ENCODE measurements around the gene HLA-DRA. TPM values are rescaled to one million over a fixed set of nuclear protein-coding genes. Genes with fewer than 3 reads are reported as not detected.
"Not testable (repeated sequence)": the region's sequence is repeated elsewhere in the genome, so short reads cannot be mapped to it uniquely, and the experiment has no call there.

Gene HLA-DRA
- polyA plus RNA-seq, 1 donor (not counting 4 experiments of a cell fraction or from before 2014, with no cell fraction given): 0.21 TPM

GRCh38 chr6:32472781-32473375 is 33.2 kb downstream of the HLA-DRA start:
- no peaks in the 10 kb centered on the region for H3K4me1 ChIP-seq (ENCODE audit: control insufficient read depth, extremely low read depth, insufficient read depth, low read length)
- no peak for FAIRE-seq

DNA sequence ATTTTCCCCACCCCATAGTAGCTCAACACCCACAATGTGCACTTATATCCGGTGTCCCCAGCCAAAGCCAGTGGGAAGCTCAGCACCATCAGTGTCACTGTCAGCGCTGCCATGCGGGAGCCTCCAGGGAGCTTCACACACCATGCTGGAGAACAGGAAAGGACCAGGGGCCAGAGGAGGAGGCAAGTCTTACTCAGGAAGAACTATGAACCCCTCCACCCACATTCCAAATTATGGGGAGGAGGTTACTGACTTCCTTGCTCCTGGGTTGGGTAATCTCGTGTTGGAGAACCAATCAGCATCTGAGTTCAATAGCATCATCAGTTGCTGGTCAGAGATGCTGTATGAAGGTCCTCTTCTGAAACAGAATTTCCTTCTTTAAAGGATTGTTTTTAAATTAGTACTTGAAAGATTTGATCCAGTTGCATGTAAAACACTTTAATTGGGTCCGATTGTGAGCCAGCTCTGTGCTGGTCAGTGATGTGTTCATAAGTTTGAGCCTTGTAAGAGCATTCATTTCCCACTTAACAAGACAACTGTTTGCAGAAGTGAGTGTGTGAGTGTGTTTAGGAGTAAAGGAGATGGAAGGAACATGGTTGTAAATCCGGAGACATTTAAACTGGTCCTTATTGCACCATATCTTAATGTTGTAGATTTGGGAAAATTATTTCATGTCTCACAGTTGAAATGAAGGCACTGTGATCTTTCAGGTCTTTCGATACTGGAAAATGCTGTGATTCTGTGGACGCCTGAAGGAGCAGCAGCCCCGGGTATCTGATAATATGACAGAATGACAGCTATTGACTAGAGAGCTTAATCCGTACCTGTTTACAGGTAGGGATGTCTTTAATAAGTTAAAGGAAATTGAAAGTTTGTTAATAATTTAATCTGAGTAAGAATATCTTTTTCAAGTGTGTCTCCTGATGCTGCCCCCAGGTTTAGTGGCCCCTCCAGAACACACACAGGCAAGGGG is 34.0 kb downstream of the HLA-DRA start:
- H4K20me1 ChIP-seq (ENCODE audit: control insufficient read depth, extremely low read depth, insufficient read depth, low read length); H3K9me3 ChIP-seq (ENCODE audit: control insufficient read depth, low read depth, low read length); H3K9ac ChIP-seq (ENCODE audit: control insufficient read depth, extremely low read depth, insufficient read depth, low read length); H3K4me3 ChIP-seq (ENCODE audit: control insufficient read depth in 2 of 3, extremely low read depth in 1 of 3, insufficient read depth in 2 of 3, low read depth in 1 of 3, low read length in 3 of 3); H3K4me2 ChIP-seq (ENCODE audit: control insufficient read depth, extremely low read depth, insufficient read depth, low read depth, low read length); H3K9me1 ChIP-seq (ENCODE audit: control insufficient read depth, extremely low read depth, insufficient read depth, low read length); dilution Hi-C loops (cut with MboI; ENCODE audit: extremely low pct_ligation_motif_present, low sequenced_read_pairs); H3K27me3 ChIP-seq (ENCODE audit: control insufficient read depth, extremely low read depth, insufficient read depth, low read length); H3K36me3 ChIP-seq (ENCODE audit: control insufficient read depth in 2 of 2, extremely low read depth in 1 of 2, insufficient read depth in 2 of 2, low read length in 2 of 2); H2AFZ ChIP-seq (ENCODE audit: control insufficient read depth, low read length); H3K79me2 ChIP-seq (ENCODE audit: control insufficient read depth, insufficient read depth, low read length); H3K4me1 ChIP-seq (ENCODE audit: control insufficient read depth, extremely low read depth, insufficient read depth, low read length); H3K27ac ChIP-seq (ENCODE audit: control insufficient read depth, insufficient read depth, low read length): not testable (repeated sequence)
- DNase-seq (ENCODE audit: low read depth, low spot score) (peak; percentile 9), FAIRE-seq (peak; percentile 58)

More at GRCh38 chr6:32472781-32473375, 33.2 kb downstream of the HLA-DRA start:
- H3K4me2 ChIP-seq (ENCODE audit: control insufficient read depth, extremely low read depth, insufficient read depth, low read depth, low read length): no peak overlapping the region
- DNase-seq (ENCODE audit: low read depth, low spot score): no peak
- H3K79me2 ChIP-seq (ENCODE audit: control insufficient read depth, insufficient read depth, low read length): no peaks in the 10 kb centered on the region
- H3K4me3 ChIP-seq (ENCODE audit: control insufficient read depth in 2 of 3, extremely low read depth in 1 of 3, insufficient read depth in 2 of 3, low read depth in 1 of 3, low read length in 3 of 3): no peak overlapping the region
- no peaks in the 10 kb centered on the region for H3K27me3 ChIP-seq (ENCODE audit: control insufficient read depth, extremely low read depth, insufficient read depth, low read length)
- H3K9ac ChIP-seq (ENCODE audit: control insufficient read depth, extremely low read depth, insufficient read depth, low read length): no peak overlapping the region
- dilution Hi-C loops (cut with MboI; ENCODE audit: extremely low pct_ligation_motif_present, low sequenced_read_pairs): no loop called here
- no peaks in the 10 kb centered on the region for H4K20me1 ChIP-seq (ENCODE audit: control insufficient read depth, extremely low read depth, insufficient read depth, low read length)
- H3K9me1 ChIP-seq (ENCODE audit: control insufficient read depth, extremely low read depth, insufficient read depth, low read length): no peaks in the 10 kb centered on the region
- H3K9me3 ChIP-seq (ENCODE audit: control insufficient read depth, low read depth, low read length): no peaks in the 10 kb centered on the region
- no peak overlapping the region for H2AFZ ChIP-seq (ENCODE audit: control insufficient read depth, low read length)
- no peaks in the 10 kb centered on the region for H3K36me3 ChIP-seq (ENCODE audit: control insufficient read depth in 2 of 2, extremely low read depth in 1 of 2, insufficient read depth in 2 of 2, low read length in 2 of 2)
- no peak overlapping the region for H3K27ac ChIP-seq (ENCODE audit: control insufficient read depth, insufficient read depth, low read length)
- TF ChIP-seq EZH2 (IDR thresholded peaks at IDR 0.05; ENCODE audit: low read length): no peak
- TF ChIP-seq, protein P1, sequence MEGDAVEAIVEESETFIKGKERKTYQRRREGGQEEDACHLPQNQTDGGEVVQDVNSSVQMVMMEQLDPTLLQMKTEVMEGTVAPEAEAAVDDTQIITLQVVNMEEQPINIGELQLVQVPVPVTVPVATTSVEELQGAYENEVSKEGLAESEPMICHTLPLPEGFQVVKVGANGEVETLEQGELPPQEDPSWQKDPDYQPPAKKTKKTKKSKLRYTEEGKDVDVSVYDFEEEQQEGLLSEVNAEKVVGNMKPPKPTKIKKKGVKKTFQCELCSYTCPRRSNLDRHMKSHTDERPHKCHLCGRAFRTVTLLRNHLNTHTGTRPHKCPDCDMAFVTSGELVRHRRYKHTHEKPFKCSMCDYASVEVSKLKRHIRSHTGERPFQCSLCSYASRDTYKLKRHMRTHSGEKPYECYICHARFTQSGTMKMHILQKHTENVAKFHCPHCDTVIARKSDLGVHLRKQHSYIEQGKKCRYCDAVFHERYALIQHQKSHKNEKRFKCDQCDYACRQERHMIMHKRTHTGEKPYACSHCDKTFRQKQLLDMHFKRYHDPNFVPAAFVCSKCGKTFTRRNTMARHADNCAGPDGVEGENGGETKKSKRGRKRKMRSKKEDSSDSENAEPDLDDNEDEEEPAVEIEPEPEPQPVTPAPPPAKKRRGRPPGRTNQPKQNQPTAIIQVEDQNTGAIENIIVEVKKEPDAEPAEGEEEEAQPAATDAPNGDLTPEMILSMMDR (optimal IDR thresholded peaks at IDR 0.05 in 1 of 3, IDR thresholded peaks at IDR 0.05 in 1 of 3, conservative IDR thresholded peaks at IDR 0.05 in 1 of 3; ENCODE audit: extremely low read depth in 1 of 3, insufficient read depth in 2 of 3, low read length in 3 of 3): no peak

Measured in keratinocyte (primary cell).